Activated gamma-delta T cell (primary cell): ENCODE data around the gene NFS1.

Source experiments
- DNase-seq: peaks from one replicate; lab custom pipeline; 2025; lab: John Stamatoyannopoulos, UW

Gene NFS1

DNA sequence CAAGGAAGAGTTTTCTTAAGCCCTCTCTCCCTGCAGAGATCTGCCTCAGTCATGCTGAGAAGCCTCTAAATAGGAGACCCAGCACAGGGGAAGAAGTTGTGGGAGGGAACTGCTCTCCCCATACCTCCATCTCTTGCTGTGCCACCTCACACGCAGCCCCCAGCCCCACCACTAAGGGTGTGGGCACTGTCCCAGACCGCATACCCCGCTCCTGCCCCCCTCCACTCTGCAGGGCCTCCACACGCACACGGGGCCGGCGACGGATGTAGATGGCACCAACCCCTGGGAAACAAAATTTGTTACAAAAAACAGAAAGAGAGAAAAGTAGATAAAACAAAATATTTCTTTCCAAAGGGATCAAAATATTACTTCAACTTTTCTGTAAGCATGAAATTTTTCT is 24.2 kb downstream of the NFS1 start:
- DNase-seq: no peak

- no peak for DNase-seq
These were observed 25.3 kb downstream of the NFS1 start for GRCh38 chr20:35673884-35674283.

GRCh38 chr20:35669681-35670080 is 29.5 kb downstream of the NFS1 start:
- no peak for DNase-seq

DNA sequence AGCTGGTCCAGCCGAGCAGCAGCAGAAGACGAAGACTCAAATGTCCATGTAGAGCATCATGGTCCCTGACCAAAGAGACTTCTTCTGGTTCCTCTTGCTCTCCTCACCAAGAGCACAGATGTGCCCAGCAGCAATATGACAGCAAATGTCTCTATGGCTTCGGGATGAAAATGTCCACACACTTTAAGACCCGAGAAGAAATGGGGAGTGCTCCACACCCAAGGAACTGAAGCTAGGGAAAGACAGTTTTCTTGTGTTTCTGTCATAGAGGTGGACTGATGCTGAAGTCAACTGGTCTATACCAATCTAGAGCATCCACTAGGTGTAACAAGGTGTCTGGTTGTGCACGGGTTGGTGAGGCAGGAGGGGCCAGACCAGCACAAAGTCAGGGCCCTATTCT is 29.9 kb downstream of the NFS1 start:
- no peak for DNase-seq

DNA sequence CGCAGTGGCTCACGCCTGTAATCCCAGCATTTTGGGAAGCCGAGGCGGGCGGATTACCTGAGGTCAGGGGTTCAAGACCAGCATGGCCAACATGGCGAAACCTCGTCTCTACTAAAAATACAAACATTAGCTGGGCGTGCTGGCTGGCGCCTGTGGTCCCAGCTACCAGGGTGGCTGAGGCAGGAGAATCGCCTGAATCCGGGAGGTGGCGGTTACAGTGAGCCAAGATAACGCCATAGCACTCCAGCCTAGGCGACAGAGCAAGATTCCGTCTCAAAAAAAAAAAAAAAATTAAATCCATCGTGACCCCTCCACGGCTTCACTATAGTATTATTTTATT is 33.2 kb downstream of the NFS1 start:
- DNase-seq: no peak

DNA sequence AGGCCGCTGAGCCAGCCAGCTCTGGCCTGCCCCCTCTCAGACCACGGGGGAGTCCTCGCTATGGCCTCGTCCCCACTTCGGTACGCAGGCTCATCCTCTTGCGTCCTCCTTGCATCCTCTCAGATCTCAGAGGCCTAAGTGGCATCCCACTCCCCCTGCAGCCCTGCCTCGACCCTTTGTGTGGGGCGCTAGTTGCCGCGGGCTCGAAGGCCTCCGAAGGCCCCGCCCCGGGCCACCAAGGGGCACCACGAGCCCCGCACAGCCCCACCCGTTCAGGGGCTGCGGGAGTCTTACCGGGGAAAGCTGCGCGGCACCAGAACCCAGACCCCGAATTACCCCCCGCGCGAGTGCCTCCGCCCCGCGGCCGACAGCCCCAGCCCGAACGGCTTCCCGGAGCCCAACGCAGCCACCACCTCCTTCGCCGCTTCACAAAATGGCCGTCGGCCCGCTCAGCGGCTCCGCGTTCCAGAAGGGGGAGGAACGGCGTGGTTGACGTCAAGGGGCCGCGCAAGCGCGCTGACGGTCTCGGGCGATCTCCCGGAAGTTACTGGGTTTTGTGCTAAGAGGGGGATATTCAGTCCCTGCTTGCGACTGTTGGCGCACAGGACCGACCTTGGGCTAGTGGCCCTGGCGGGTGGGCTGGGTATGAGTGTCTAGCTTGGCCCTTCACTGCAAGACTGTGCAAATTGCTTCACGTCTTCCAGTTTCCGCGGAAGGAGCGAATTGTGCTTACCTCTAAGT is 34.5 kb downstream of the NFS1 start, which contains the start of the genes CPNE1 and RBM12:
TSS of gene CPNE1 (minus strand) at position 435 of the 741 bp plus-strand sequence. CDS start 31,977 bp downstream, outside the sequence.
TSS of gene RBM12 (minus strand) at position 435 of the 741 bp plus-strand sequence. CDS start 9,578 bp downstream, outside the sequence.
- peak; percentile 88 for DNase-seq

GRCh38 chr20:35663516-35664465 is 35.4 kb downstream of the NFS1 start:
- peak; percentile 11 for DNase-seq

DNA sequence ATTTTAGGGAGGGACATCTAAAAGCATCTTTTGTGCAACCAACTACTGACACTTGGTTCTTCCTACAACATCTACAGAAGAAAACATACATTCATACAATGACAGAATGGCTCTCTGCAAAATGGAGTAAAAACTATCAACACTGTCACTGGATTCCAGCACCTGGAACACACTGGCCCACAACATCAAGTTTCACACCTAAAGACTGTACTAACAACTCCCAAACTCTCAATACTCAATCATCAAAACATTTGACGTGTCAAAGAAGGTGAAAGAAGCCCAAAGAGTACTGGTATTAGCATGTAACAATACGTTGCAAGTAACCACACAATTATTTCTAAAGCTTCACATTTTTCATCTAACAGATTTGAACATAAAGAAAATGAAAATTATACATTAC is 36.6 kb downstream of the NFS1 start:
- DNase-seq: no peak

GRCh38 chr20:35661908-35662307 is 37.2 kb downstream of the NFS1 start:
- DNase-seq: no peak

DNA sequence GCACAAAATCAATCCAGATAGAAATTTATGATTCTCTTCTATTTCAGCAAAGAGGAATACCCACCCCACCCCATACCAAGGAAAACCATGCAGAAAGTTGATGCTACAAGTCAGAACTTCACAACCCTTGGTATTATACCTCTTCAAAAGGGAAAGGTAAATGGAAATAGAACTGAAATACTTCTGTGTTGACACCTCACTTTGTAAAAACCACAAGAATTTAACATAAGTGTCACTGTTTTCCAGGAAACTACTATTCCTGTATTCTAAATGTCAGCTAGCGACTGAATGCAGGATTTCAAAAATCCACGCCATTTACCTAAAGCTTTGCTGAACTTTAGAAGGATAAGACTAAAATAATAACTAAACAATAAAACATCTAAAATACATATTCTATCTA is 38.1 kb downstream of the NFS1 start:
- no peak for DNase-seq

DNA sequence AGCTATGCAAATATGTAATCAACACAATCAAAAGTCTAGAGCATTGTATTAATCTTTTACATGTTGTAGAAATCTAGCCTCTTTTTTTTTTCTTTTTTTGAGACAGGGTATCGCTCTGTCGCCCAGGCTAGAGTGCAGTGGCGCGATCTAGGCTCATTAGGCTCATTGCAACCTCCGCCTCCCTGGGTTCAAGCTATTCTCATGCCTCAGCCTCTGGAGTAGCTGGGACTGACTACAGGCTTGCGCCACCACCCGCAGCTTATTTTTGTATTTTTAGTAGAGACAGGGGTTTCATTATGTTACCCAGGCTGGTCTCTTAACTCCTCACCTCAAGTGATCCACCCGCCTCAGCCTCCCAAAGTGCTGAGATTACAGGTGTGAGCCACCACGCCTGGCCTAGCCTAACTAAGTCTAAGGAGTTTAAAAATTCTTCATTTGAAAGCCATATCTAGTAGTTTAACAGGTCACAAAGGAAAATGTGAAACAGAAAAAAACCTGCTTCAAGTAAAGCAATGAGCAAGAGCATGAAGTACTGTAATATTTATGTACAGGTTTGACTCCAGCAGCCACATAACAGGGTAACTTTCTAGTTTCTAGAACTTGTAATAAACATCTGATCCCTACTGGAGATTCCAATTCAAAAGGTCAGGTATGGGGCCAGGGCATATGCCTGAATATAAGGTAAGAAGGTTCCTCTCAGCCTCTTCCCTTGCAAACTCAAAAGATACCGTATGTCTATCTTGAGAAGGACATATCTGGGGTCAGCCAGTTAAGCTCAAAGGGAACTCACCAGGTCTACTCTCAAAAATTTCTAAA is 38.8 kb downstream of the NFS1 start:
- DNase-seq: no peak

GRCh38 chr20:35657271-35657670 is 41.9 kb downstream of the NFS1 start:
- DNase-seq: no peak

DNA sequence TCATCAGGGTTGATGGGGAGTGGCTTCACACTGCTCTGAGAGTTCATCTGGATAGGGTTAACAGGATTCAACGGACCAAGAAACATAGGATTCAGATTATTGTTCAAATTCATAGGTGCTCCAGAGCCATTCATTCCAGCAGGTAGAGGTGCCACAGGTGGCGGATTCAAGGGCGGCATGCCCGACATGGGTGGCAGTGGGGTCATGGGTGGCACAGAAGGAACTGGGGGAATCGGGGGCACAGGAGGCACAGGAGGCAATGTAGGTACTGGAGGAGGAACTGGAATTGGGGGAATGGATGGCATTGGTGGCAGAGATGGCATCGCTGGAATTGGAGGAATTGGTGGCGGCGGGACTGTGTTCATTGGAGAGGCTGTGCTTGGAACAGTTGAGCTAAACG is 44.7 kb downstream of the NFS1 start:
- no peak for DNase-seq

- no peak for DNase-seq
These were observed 45.3 kb downstream of the NFS1 start for GRCh38 chr20:35653893-35654292.

GRCh38 chr20:35653430-35653734 is 45.8 kb downstream of the NFS1 start:
- DNase-seq: no peak

- DNase-seq: no peak
These were observed 46.3 kb downstream of the NFS1 start for GRCh38 chr20:35652641-35653429.

GRCh38 chr20:35651958-35652357 is 47.2 kb downstream of the NFS1 start:
- DNase-seq: no peak

- no peak for DNase-seq
These were observed 48.5 kb downstream of the NFS1 start for GRCh38 chr20:35650632-35651031.

- DNase-seq: no peak
These were observed 50.3 kb downstream of the NFS1 start for GRCh38 chr20:35648836-35649235.

- no peak for DNase-seq
These were observed 54.3 kb downstream of the NFS1 start for GRCh38 chr20:35644806-35645205.

GRCh38 chr20:35643045-35643444 is 56.1 kb downstream of the NFS1 start:
- no peak for DNase-seq
